Stimulated activated CD4-positive, alpha-beta T cell treated with anti-CD3 and anti-CD28 coated beads, TNF-alpha, amount 100 ng/mL, for 1 hour (primary cell): ENCODE measurements around the gene LNP1.

Experiments used
- DNase-seq, 3 donors: peaks; one replicate each; pipeline ENCODE4 v3.0.0-alpha.2; 2020; ENCODE audit warnings: low read depth in 3 of 3, low spot score in 1 of 3

LNP1 gene

GRCh38 chr3:100399341-100400071, 1.8 kb upstream of the LNP1 start:
- DNase-seq = no peak

GRCh38 chr3:100400419-100400779, 940 bp upstream of the LNP1 start:
- peak in 1 of 3 donors; percentile 18 for DNase-seq

- DNase-seq = peak; percentile 3 to 22 (median 18)
These were observed 319 bp downstream of the LNP1 start for GRCh38 chr3:100401674-100402041.

GRCh38 chr3:100402256-100402655, 917 bp downstream of the LNP1 start:
- DNase-seq = no peak

GRCh38 chr3:100402891-100403290, 1.6 kb downstream of the LNP1 start:
- no peak for DNase-seq

GRCh38 chr3:100403362-100404249, 2.3 kb downstream of the LNP1 start:
- DNase-seq = no peak

GRCh38 chr3:100404250-100404548, 2.9 kb downstream of the LNP1 start:
- no peak for DNase-seq

- DNase-seq = no peak
These were observed 5.8 kb downstream of the LNP1 start for GRCh38 chr3:100407164-100407563.

- DNase-seq = no peak
These were observed 6.7 kb downstream of the LNP1 start for GRCh38 chr3:100407977-100408532.

GRCh38 chr3:100411091-100411982, 10.0 kb downstream of the LNP1 start:
- no peak for DNase-seq

GRCh38 chr3:100412912-100413590, 11.7 kb downstream of the LNP1 start:
- no peak for DNase-seq

- no peak for DNase-seq
These were observed 12.3 kb downstream of the LNP1 start for GRCh38 chr3:100413613-100414012.

- DNase-seq = no peak
These were observed 14.8 kb downstream of the LNP1 start for GRCh38 chr3:100416176-100416575.

- no peak for DNase-seq
These were observed 15.5 kb downstream of the LNP1 start for GRCh38 chr3:100416863-100417262.

- DNase-seq = no peak
These were observed 18.1 kb downstream of the LNP1 start for GRCh38 chr3:100419406-100419805.

- DNase-seq = no peak
These were observed 19.5 kb downstream of the LNP1 start for GRCh38 chr3:100420885-100421284.

GRCh38 chr3:100423611-100424010, 22.3 kb downstream of the LNP1 start:
- no peak for DNase-seq

- no peak for DNase-seq
These were observed 22.9 kb downstream of the LNP1 start for GRCh38 chr3:100424261-100424660.

GRCh38 chr3:100425316-100425715, 24.0 kb downstream of the LNP1 start:
- DNase-seq = no peak

- no peak for DNase-seq
These were observed 24.8 kb downstream of the LNP1 start for GRCh38 chr3:100426067-100426682.
